HepG2 (cell line): ENCODE results near the gene PTPRH. TPM values are rescaled to one million over a fixed set of nuclear protein-coding genes. Genes with fewer than 3 reads are reported as not detected.

ENCODE experiments used
- HDAC1 ChIP-seq: sonication (generic); formaldehyde crosslinking; IDR thresholded peaks from 2 replicates; pipeline ENCODE4 v1.5.1; 2020; ENCODE audit warnings: mild to moderate bottlenecking, missing genetic modification reagents
- HMG20A ChIP-seq: IDR thresholded peaks from 2 replicates; pipeline ENCODE4 v1.6.1; 2016; ENCODE audit warnings: borderline replicate concordance
- HNF1A ChIP-seq, 2 experiments: sonication (generic) in 1 of 2; formaldehyde crosslinking in 1 of 2; IDR thresholded peaks; 2 replicates each; pipeline versions ENCODE4 v1.4.0 to v1.6.1; 2016 to 2020; ENCODE audit warnings: borderline replicate concordance in 1 of 2, low read depth in 1 of 2, mild to moderate bottlenecking in 1 of 2, missing genetic modification reagents in 1 of 2
- MAFK ChIP-seq, 2 experiments: IDR thresholded peaks in 1 of 2; conservative IDR thresholded peaks in 1 of 2; 2 replicates each; pipeline ENCODE4 v1.6.1; 2011; ENCODE audit warnings: improper control_type of control experiment in 2 of 2, low read length in 2 of 2
- MNT ChIP-seq: fragments of 450-650 bp; IDR thresholded peaks from 2 replicates; pipeline ENCODE4 v1.6.1; 2016
- MXD1 ChIP-seq: sonication (generic); formaldehyde crosslinking; IDR thresholded peaks from 2 replicates; pipeline ENCODE4 v1.4.0; 2020; ENCODE audit warnings: mild to moderate bottlenecking, missing genetic modification reagents
- PCBP1 ChIP-seq: fragments of 200-400 bp; formaldehyde crosslinking; IDR thresholded peaks from 2 replicates; pipeline ENCODE4 v1.6.1; 2017; ENCODE audit warnings: mild to moderate bottlenecking, low read depth, low read length, borderline replicate concordance
- SNAPC4 ChIP-seq: sonication (generic); formaldehyde crosslinking; IDR thresholded peaks from 2 replicates; pipeline ENCODE4 v1.4.0; 2020; ENCODE audit warnings: mild to moderate bottlenecking, missing genetic modification reagents
- USF2 ChIP-seq, 2 experiments: sonication (generic) in 1 of 2; formaldehyde crosslinking in 1 of 2; IDR thresholded peaks; 2 replicates each; pipeline versions ENCODE4 v1.5.1 to v1.6.1; 2011 to 2020; ENCODE audit warnings: borderline replicate concordance in 1 of 2, low read depth in 1 of 2, low read length in 1 of 2, mild to moderate bottlenecking in 1 of 2, missing genetic modification reagents in 1 of 2, moderate library complexity in 1 of 2
- ZFP62 ChIP-seq: sonication (generic); formaldehyde crosslinking; IDR thresholded peaks from 2 replicates; pipeline ENCODE4 v1.4.0; 2020; ENCODE audit warnings: missing genetic modification reagents
- ZNF557 ChIP-seq: sonication (generic); formaldehyde crosslinking; IDR thresholded peaks from 2 replicates; pipeline ENCODE4 v1.4.0; 2020; ENCODE audit warnings: missing genetic modification reagents
- ZNF629 ChIP-seq: sonication (generic); formaldehyde crosslinking; conservative IDR thresholded peaks from 2 replicates; pipeline ENCODE4 v1.5.0; 2020; ENCODE audit warnings: missing genetic modification reagents
- ZNF670 ChIP-seq: sonication (generic); formaldehyde crosslinking; IDR thresholded peaks from 2 replicates; pipeline ENCODE4 v1.8.0; 2022; ENCODE audit warnings: mild to moderate bottlenecking, missing genetic modification reagents, borderline replicate concordance
- polyA plus RNA-seq, 8 experiments: library from polyadenylated mRNA; depleted of rRNA in 3 of 8; stranded (reverse) in 7 of 8; unstranded in 1 of 8; fragments of >200 nt; fragmentation: Illumina TruSeq in 4 of 8; extraction: Trizol in 4 of 8; gene quantifications; 2 replicates each; pipeline versions ENCODE4 v1.2.1 to v1.2.3, GENCODE V29; 2011 to 2016; ENCODE audit warnings: low read depth in 4 of 8, missing spikeins in 1 of 8, mixed read lengths in 1 of 8; ENCODE audit not compliant: insufficient read depth in 1 of 8
- total RNA-seq, 5 experiments: library from RNA; depleted of rRNA; stranded (reverse); fragments of >200 nt; fragmentation: Illumina TruSeq; extraction: Trizol; gene quantifications; 2 replicates each; pipeline ENCODE4 v1.2.3, GENCODE V29; 2016; ENCODE audit warnings: low read depth in 1 of 5

The PTPRH gene
- total and polyA plus RNA-seq, 2 of the 13 experiments (the other 11 are each of a cell fraction or from before 2014, with no cell fraction given), result 14.7 to 125 TPM

- TF ChIP-seq SNAPC4 (CRISPR knock-in tag) (peak; percentile 72), ZNF670 (CRISPR knock-in tag) (0 out of 2 replicates have a peak, but pooled peaks have one; percentile 2), MNT (peak; percentile 77), MAFK (conservative IDR thresholded peaks at IDR 0.05 in 1 of 2, IDR thresholded peaks at IDR 0.05 in 1 of 2; ENCODE audit: low read length in 2 of 2) (no peak), ZNF629 (CRISPR knock-in tag) (no peak), ZFP62 (CRISPR knock-in tag) (no peak), MXD1 (peak; percentile 50; the same call in 1 of the 2 replicates), USF2 (IDR thresholded peaks at IDR 0.05; ENCODE audit: low read depth, low read length) (0 out of 2 replicates have a peak, but pooled peaks have one; percentile 8), USF2 (CRISPR knock-in tag; IDR thresholded peaks at IDR 0.05; ENCODE audit: borderline replicate concordance) (no peak), HMG20A (peak; percentile 45; the same call in 1 of the 2 replicates), HDAC1 (CRISPR knock-in tag) (peak; percentile 16; the same call in 1 of the 2 replicates), HNF1A (IDR thresholded peaks at IDR 0.05; ENCODE audit: low read depth) (no peak), HNF1A (CRISPR knock-in tag; IDR thresholded peaks at IDR 0.05; ENCODE audit: borderline replicate concordance) (peak; percentile 7; the same call in 1 of the 2 replicates), PCBP1 (0 out of 2 replicates have a peak, but pooled peaks have one; percentile 51), ZNF557 (CRISPR knock-in tag) (peak; percentile 74)
Measured at GRCh38 chr19:55209693-55210472, 582 bp upstream of the PTPRH start (continued).
